Prostate gland (tissue), 2 donors: Measurements from ENCODE around the gene ZXDC.

Source experiments
- CTCF ChIP-seq, 4 experiments: fragments of 200-600 bp in 2 of 4; fragments of 450-650 bp in 2 of 4; sonication (generic) in 2 of 4; IDR thresholded peaks; 1 replicate in 3 of 4; 2 replicates in 1 of 4; pipeline ENCODE4 v1.5.1; 2016 to 2019; ENCODE audit warnings: antibody characterized with exemption in 4 of 4, mild to moderate bottlenecking in 2 of 4, moderate library complexity in 2 of 4
- POLR2A ChIP-seq: fragments of 450-650 bp; IDR thresholded peaks from one replicate; pipeline ENCODE4 v1.6.1; 2016; ENCODE audit warnings: antibody characterized with exemption, mild to moderate bottlenecking
- POLR2AphosphoS5 ChIP-seq: sonication (generic); formaldehyde crosslinking; IDR thresholded peaks from one replicate; pipeline ENCODE4 v1.6.1; 2017; ENCODE audit warnings: antibody characterized with exemption

GRCh38 chr3:126412841-126413692 is 62.6 kb downstream of the ZXDC start:
- TF ChIP-seq CTCF (IDR thresholded peaks at IDR 0.05) (no peak), POLR2A (no peak), POLR2AphosphoS5 (no peak)
